ENCODE measurements around the gene RNF152.
A peak's percentile ranks its signal among the peaks of the same experiment; 100 is the strongest.

The RNF152 gene

DNA sequence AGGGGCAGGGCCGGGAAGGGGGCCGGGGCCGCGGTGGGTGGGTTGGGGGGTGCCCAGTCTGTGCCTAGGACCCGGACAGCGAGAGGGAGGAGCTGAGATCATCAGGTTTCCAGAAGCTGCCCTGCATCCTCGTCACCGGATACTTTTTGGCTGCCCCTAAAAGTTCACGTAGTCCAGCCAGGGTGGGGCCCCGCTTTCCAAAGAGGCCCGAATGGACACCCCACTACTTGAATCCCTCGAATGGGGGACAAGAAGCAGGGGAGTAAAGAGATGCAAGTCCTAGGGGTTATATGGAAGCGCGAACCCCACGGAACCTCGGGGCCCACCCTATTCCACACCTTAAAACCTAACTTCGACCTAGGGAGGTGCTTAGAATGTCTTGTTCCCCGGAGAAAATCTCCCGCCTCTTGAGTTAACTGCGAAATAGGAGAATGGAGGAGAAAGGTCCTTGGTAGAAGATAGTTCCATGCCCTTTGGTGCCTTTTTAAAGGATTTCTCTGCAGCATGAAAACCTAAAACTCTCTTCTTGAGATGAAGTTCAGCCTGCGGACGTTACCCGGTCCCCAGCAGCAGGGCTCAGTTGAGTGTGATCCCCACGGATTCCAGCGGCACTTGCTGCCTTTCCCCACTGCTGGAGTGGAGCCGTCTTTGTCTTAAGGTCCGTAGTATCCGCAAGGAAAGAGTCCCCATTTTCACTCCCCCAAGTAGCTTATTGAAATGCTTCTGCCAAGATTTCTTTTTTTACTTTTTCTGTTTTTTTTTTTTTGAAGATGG, 2.1 kb upstream of the RNF152 start:
- Histone ChIP-seq H3K4me3 (peak overlapping the region; percentile 100), H3K27ac (peak overlapping the region; percentile 94 to 97)
- TF ChIP-seq, protein P1, sequence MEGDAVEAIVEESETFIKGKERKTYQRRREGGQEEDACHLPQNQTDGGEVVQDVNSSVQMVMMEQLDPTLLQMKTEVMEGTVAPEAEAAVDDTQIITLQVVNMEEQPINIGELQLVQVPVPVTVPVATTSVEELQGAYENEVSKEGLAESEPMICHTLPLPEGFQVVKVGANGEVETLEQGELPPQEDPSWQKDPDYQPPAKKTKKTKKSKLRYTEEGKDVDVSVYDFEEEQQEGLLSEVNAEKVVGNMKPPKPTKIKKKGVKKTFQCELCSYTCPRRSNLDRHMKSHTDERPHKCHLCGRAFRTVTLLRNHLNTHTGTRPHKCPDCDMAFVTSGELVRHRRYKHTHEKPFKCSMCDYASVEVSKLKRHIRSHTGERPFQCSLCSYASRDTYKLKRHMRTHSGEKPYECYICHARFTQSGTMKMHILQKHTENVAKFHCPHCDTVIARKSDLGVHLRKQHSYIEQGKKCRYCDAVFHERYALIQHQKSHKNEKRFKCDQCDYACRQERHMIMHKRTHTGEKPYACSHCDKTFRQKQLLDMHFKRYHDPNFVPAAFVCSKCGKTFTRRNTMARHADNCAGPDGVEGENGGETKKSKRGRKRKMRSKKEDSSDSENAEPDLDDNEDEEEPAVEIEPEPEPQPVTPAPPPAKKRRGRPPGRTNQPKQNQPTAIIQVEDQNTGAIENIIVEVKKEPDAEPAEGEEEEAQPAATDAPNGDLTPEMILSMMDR (IDR thresholded peaks at IDR 0.05): no peak
- DNase-seq (ENCODE audit: low spot score): no peak

- H3K27ac ChIP-seq: peak overlapping the region; percentile 94 to 97
- TF ChIP-seq, protein P1 (IDR thresholded peaks at IDR 0.05): no peak
- DNase-seq (ENCODE audit: low spot score): peak; percentile 93
- peak overlapping the region; percentile 100 for H3K4me3 ChIP-seq
Measured at GRCh38 chr18:61893971-61894750, 1.4 kb upstream of the RNF152 start.

DNA sequence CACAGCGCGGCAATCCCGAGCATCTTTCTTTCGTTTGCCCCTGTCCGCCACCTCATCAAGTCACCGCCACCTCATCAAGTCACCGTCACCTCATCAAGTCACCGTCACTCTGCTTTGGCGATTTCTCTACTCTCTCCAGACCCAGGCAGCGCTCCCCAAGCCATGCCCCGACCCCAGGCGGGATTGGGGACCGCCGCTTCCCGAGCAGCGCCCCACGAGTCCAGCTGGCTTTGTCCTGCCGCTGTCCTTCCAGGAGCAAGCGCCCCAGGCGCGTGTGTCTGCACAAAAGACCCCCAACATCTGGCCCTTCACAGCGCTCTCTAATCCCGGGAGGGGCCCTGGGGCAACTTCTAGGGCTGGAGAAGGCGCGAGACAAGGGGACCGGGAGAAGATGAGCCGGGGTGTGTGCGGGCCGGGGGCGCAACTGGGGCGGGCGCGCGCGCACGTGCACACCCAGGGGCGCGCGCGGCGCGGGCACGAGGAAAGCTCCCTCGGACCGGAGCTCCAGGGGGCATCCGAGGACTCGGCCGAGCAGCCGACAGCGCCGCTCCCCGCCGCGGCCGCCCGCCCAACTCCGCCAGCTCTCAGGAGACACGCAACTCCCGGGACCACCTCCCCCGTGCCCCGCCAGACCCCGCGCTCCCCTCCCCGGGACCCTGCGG, 633 bp upstream of the RNF152 start:
- Histone ChIP-seq H3K4me3 (peak overlapping the region; percentile 100), H3K27ac (peak overlapping the region; percentile 94 to 97)
- TF ChIP-seq, protein P1 (IDR thresholded peaks at IDR 0.05): no peak
- peak; percentile 75 for DNase-seq (ENCODE audit: low spot score)

- peak overlapping the region; percentile 100 for H3K4me3 ChIP-seq
- DNase-seq (ENCODE audit: low spot score): no peak
- TF ChIP-seq, protein P1 (IDR thresholded peaks at IDR 0.05): no peak
- H3K27ac ChIP-seq: peak overlapping the region; percentile 94 to 97
Measured at GRCh38 chr18:61891894-61892293, 913 bp downstream of the RNF152 start.

- no peak for DNase-seq (ENCODE audit: low spot score)
- TF ChIP-seq, protein P1 (IDR thresholded peaks at IDR 0.05): no peak
- peak overlapping the region; percentile 100 for H3K4me3 ChIP-seq
Measured at GRCh38 chr18:61891271-61891670, 1.5 kb downstream of the RNF152 start.

GRCh38 chr18:61890344-61890743, 2.5 kb downstream of the RNF152 start:
- TF ChIP-seq, protein P1 (IDR thresholded peaks at IDR 0.05): no peak
- no peak for DNase-seq (ENCODE audit: low spot score)
- Histone ChIP-seq H3K27ac (peak overlapping the region; percentile 47 to 97), H3K4me3 (peak overlapping the region; percentile 44)

More at GRCh38 chr18:61891271-61891670, 1.5 kb downstream of the RNF152 start:
- peak overlapping the region; percentile 94 to 97 for H3K27ac ChIP-seq
